Measurements from ENCODE around the gene COL4A2. TPM values are rescaled to one million over a fixed set of nuclear protein-coding genes. Genes with fewer than 3 reads are reported as not detected.

Gene COL4A2
- total RNA-seq, 4 donors from 2014 or later, result 97.6 to 193 (median 131) TPM

GRCh38 chr13:110554946-110555345 is 247.9 kb downstream of the COL4A2 start:
- Histone ChIP-seq H3K27ac (no peak overlapping the region), H3K4me3 (replicated peaks in 1 of 3) (no peak overlapping the region), H3K36me3 (no peaks in the 10 kb centered on the region), H3K9me3 (no peaks in the 10 kb centered on the region), H3K4me1 (peaks cover 35 to 43% of the 10 kb centered on the region in 2 donors), H3K27me3 (no peaks in the 10 kb centered on the region)
- no peak for TF ChIP-seq CTCF (IDR thresholded peaks at IDR 0.05)
- TF ChIP-seq POLR2A (IDR thresholded peaks at IDR 0.05), result no peak
- 81 to 88% methylated on average over 7 to 15 of the region's 16 CpGs for WGBS, 2 donors
- intact Hi-C loops (cut with DNase I), result no loop called here
- DNase-seq, result no peak

DNA sequence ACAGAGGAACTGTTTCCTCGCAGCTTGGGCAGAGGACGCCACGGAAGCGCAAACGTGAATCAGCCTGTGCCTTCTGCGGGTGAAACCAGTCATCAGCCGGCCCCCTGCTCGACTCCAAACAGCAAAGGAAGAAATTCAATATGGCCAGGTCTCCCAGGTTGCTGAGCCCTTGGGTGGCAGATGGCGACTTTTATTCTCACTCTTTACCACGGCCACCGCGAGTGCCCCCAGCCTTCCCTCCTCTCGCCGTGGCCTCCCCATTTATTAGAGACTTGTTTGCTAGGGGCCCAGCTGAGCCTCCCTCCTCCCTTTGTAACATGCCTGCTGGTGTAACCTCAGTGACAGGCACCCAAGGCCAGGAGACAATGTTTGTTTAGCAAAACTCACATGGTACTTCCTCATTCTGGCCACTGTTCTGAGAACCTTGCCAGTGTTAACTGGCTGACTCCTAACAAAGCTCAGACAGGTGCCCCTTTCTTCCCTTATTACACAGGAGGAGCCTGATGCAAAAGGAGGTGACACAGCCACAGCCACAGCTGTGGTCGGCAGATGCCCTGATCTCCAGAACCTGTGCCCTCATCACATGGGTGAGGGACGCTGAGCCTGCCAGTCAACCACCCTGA is 248.6 kb downstream of the COL4A2 start:
- no peaks in the 10 kb centered on the region for H3K9me3 ChIP-seq
- no peaks in the 10 kb centered on the region for H3K27me3 ChIP-seq
- DNase-seq, result no peak
- H3K36me3 ChIP-seq, result no peaks in the 10 kb centered on the region
- TF ChIP-seq CTCF (IDR thresholded peaks at IDR 0.05), result no peak
- TF ChIP-seq POLR2A (IDR thresholded peaks at IDR 0.05), result no peak
- peaks cover 37 to 48% of the 10 kb centered on the region in 2 donors for H3K4me1 ChIP-seq
- intact Hi-C loops (cut with DNase I), result no loop called here
- H3K4me3 ChIP-seq (replicated peaks in 1 of 3), result no peak overlapping the region
- no peak overlapping the region for H3K27ac ChIP-seq
- 95 to 96% methylated on average over 14 to 16 of the region's 16 CpGs for WGBS, 2 donors

GRCh38 chr13:110556224-110556606 is 249.1 kb downstream of the COL4A2 start:
- WGBS, 2 donors, result 80 to 100% methylated on average over 1 of the region's 1 CpG
- no peak for DNase-seq
- no peak overlapping the region for H3K4me3 ChIP-seq (replicated peaks in 1 of 3)
- H3K27ac ChIP-seq, result no peak overlapping the region
- H3K27me3 ChIP-seq, result no peaks in the 10 kb centered on the region
- no peaks in the 10 kb centered on the region for H3K9me3 ChIP-seq
- intact Hi-C loops (cut with DNase I), result no loop called here
- TF ChIP-seq POLR2A (IDR thresholded peaks at IDR 0.05) (no peak), CTCF (IDR thresholded peaks at IDR 0.05) (peak in 1 of 6 experiments; percentile 4)
- peaks cover 37 to 48% of the 10 kb centered on the region in 2 donors for H3K4me1 ChIP-seq
- H3K36me3 ChIP-seq, result no peaks in the 10 kb centered on the region

DNA sequence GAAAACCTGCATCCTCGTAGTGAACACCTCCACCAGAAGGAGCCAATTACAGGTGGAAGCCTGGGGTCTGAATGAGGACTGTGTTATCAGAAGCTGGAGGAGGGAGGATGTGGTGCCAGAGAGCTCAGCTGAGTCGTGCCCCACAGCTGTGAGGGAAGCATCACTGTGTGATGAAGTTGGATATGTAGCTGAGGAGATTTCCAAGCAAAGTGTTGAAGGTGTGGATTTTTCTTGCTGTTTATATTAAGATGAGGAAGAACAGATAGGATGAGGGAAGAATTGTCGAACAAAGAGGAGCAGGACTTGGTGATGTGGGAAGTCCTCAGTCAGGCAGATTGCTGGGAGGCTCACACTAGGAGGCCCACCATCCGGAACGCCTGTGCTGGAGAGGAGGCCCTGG is 250.0 kb downstream of the COL4A2 start:
- Histone ChIP-seq H3K36me3 (no peaks in the 10 kb centered on the region), H3K4me3 (replicated peaks in 1 of 3) (no peak overlapping the region), H3K27me3 (no peaks in the 10 kb centered on the region), H3K9me3 (no peaks in the 10 kb centered on the region), H3K4me1 (peaks cover 37 to 48% of the 10 kb centered on the region in 2 donors), H3K27ac (peak overlapping the region in 2 of 3 donors; percentile 4 to 98)
- TF ChIP-seq CTCF (IDR thresholded peaks at IDR 0.05) (no peak), POLR2A (IDR thresholded peaks at IDR 0.05) (no peak)
- intact Hi-C loops (cut with DNase I), result no loop called here
- DNase-seq, result no peak
- WGBS, 2 donors, result 96% methylated on average over 5 of the region's 5 CpGs

DNA sequence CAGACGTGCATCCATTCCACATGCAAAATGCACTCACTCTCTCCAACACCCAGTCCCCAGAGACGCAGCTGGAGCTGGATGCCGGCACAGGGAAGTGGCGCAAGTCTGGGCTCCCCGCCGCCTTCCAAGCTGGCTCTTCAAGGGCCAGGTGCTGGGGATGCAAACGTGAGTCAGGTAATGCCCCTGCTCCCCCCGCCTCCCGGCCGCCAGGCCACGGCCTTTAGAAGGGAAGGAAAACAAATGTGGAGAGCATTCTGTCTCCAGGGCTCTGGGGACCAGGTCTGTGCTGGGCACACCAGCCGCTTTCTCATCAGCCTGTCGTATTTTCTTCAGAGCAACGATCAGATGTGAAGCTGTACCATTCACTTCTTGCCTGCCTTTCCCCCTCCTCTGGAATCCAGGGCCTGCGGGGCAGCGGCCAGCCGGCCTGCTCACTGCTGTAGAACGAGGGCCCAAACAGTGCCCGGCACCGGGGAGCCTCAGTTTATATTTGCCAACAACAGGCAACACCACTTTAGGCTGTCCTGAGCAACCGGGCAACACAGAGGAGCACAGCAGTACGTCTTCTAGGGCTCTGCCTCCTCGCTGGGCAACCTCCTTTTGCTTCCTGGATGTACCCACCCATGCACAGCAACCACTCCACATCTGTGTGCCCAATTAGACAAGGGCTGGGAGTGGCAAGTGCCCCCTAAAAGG is 250.7 kb downstream of the COL4A2 start:
- intact Hi-C loops (cut with DNase I), result no loop called here
- TF ChIP-seq POLR2A (IDR thresholded peaks at IDR 0.05), result peak in 1 of 2 donors; percentile 25
- no peak for TF ChIP-seq CTCF (IDR thresholded peaks at IDR 0.05)
- no peaks in the 10 kb centered on the region for H3K9me3 ChIP-seq
- peak; percentile 31 to 55 for DNase-seq
- 86 to 87% methylated on average over 17 to 23 of the region's 23 CpGs for WGBS, 2 donors
- no peaks in the 10 kb centered on the region for H3K36me3 ChIP-seq
- H3K4me1 ChIP-seq, result peaks cover 43 to 47% of the 10 kb centered on the region in 2 donors
- peak overlapping the region in 2 of 3 donors; percentile 4 to 98 for H3K27ac ChIP-seq
- no peak overlapping the region for H3K4me3 ChIP-seq (replicated peaks in 1 of 3)
- no peaks in the 10 kb centered on the region for H3K27me3 ChIP-seq
